Activated naive CD8-positive, alpha-beta T cell (primary cell): Measurements from ENCODE around the gene MS4A4E.
"Not testable (repeated sequence)": the region's sequence is repeated elsewhere in the genome, so short reads cannot be mapped to it uniquely, and the experiment has no call there.

Experiments used
- H3K27ac Mint-ChIP-seq: one replicate; pipeline ENCODE4 v1.8.0; 2021; ENCODE audit warnings: mixed read lengths
- H3K27me3 Mint-ChIP-seq: one replicate; pipeline ENCODE4 v1.8.0; 2021; ENCODE audit warnings: mixed read lengths
- H3K36me3 Mint-ChIP-seq: one replicate; pipeline ENCODE4 v1.8.0; 2021; ENCODE audit warnings: mixed read lengths
- H3K4me1 Mint-ChIP-seq: one replicate; pipeline ENCODE4 v1.8.0; 2021; ENCODE audit warnings: low read depth, mixed read lengths
- H3K4me3 Mint-ChIP-seq: one replicate; pipeline ENCODE4 v1.8.0; 2021; ENCODE audit warnings: mild to moderate bottlenecking, mixed read lengths
- H3K9me3 Mint-ChIP-seq: one replicate; pipeline ENCODE4 v1.8.0; 2021; ENCODE audit warnings: low read depth, mixed read lengths

The MS4A4E gene

DNA sequence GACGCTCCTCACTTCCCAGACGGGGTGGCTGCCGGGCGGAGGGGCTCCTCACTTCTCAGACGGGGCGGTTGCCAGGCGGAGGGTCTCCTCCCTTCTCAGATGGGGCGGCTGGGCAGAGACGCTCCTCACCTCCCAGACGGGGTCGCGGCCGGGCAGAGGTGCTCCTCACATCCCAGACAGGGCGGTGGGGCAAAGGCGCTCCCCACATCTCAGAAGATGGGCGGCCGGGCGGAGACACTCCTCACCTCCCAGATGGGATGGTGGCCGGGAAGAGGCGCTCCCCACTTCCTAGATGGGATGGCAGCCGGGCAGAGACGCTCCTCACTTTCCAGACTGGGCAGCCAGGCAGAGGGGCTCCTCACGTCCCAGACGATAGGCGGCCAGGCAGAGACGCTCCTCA is 41.6 kb downstream of the MS4A4E start:
- not testable (repeated sequence) for H3K4me3 Mint-ChIP-seq, H3K36me3 Mint-ChIP-seq, H3K27ac Mint-ChIP-seq, H3K4me1 Mint-ChIP-seq, H3K9me3 Mint-ChIP-seq
- H3K27me3 Mint-ChIP-seq = peaks cover 19% of the 10 kb centered on the region

DNA sequence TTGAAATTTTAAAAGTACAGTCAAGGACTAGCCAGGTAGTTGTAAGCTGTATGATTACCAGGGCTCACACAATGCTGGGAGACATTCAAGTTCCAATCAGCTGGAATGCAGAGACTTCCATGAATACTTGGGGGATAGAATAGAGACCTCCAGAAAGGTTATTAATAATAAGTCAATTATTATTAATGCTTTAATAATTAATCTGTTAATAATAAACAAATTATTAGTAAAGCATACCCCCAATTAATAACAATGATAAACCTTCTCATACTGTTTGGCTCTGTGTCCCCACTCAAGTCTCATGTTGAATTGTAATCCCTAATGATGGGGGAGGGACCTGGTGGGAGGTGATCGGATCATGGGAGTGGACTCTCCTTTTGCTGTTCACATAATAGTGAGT is 45.5 kb downstream of the MS4A4E start:
- no peak overlapping the region for H3K27ac Mint-ChIP-seq
- peaks cover 2% of the 10 kb centered on the region for H3K9me3 Mint-ChIP-seq
- no peaks in the 10 kb centered on the region for H3K36me3 Mint-ChIP-seq
- H3K27me3 Mint-ChIP-seq = peaks cover 19% of the 10 kb centered on the region
- no peak overlapping the region for H3K4me3 Mint-ChIP-seq
- no peaks in the 10 kb centered on the region for H3K4me1 Mint-ChIP-seq

DNA sequence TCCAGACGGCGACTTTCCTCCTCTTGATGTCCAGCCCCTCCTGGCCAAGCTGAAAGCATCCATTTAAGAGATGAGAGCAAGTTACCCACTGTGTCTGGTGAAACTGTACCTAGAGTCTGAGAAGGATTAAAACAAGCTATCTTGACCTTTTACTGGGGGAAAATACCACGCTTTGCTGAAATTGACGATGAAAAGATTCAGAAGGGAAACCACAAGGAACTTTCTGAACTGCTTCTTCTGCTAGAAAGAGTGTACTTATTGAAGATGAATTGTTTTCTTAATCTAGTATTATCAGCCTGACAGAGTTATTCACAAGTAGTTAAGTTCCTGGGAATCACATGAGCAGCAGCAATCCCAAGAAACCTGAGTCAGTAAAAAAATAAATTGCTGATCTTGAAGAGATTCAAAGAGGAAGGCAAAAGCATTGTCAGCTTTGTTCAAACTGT is 47.0 kb downstream of the MS4A4E start:
- Mint-ChIP-seq H3K27ac (no peak overlapping the region), H3K27me3 (peaks cover 17% of the 10 kb centered on the region), H3K4me1 (no peaks in the 10 kb centered on the region), H3K36me3 (no peaks in the 10 kb centered on the region), H3K9me3 (peaks cover 3% of the 10 kb centered on the region), H3K4me3 (no peak overlapping the region)

DNA sequence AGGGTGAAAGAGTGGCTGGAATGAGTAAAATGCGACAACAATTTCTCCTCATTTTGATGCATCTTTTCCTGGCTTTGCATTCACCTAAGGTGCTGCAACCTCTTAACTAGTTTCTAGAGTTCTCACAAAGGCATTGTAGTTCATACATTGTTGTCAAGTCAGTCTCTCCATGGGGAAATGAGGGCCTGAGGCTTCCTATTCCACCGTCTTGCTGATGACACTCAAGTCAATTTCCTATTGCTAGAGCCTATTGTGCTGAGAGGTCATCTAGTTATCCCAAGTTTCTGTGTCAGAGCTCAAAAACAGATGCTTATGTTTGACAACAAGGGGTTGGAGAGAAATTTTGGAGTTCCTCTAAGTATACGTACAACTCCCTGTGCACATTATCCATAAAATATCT is 48.4 kb downstream of the MS4A4E start:
- Mint-ChIP-seq H3K4me1 (no peaks in the 10 kb centered on the region), H3K9me3 (peaks cover 3% of the 10 kb centered on the region), H3K4me3 (no peak overlapping the region), H3K36me3 (no peaks in the 10 kb centered on the region), H3K27me3 (peaks cover 17% of the 10 kb centered on the region), H3K27ac (no peak overlapping the region)

DNA sequence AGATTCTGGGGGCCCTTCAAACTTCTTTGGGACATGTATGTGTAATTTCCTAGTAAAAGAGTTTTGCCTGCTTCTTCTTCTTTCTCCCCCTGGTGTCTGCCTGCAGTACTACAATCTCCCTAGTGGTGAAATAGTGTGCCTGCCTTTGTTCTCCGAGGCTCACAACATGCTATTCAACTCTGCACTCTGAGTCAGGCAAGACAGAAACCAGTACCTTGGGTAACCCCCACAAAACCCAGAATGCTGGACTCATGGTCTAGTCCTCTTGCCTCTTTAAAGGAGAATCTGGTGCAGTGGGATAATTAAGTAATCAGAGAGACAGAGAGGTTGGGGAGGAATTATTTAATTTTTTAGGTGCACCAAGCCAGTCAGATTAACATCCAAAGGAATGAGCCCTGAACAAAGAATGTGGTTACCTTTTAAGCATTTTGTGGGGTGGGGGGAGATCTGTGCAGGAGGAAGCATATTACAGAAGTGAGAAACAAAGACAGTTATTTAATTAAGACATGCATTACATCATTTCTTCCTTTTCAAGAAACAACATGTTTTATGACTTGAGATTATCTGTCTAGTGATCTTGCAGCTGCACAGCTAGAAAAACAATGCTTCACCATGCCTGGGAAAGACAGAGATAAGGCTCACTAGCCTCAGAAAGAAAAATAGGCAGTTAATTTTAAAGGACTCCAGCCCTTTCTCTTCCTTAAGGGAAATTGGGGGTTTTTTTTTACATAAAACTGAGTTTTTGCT is 49.1 kb downstream of the MS4A4E start:
- Mint-ChIP-seq H3K9me3 (peaks cover 3% of the 10 kb centered on the region), H3K4me3 (no peak overlapping the region), H3K4me1 (no peaks in the 10 kb centered on the region), H3K27ac (no peak overlapping the region), H3K36me3 (no peaks in the 10 kb centered on the region), H3K27me3 (peaks cover 19% of the 10 kb centered on the region)

DNA sequence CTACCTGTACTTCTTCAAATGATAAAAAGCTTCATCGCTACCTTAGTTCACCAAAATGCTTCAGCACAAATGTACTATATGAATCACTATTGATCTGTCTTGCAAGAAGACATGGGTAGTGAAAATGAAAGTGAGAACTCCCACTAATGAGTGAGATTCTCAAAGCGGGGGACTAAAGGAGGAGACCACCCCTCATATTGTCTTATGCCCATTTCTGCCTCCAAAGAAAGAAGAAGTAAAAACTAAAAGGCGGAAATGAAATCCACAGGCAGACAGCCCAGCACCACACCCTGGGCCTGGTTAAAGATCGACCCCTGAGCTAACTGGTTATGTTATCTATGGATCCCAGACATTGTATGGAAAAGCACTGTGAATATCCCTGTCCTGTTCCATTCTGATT is 50.4 kb downstream of the MS4A4E start:
- not testable (repeated sequence) for H3K9me3 Mint-ChIP-seq, H3K4me3 Mint-ChIP-seq, H3K4me1 Mint-ChIP-seq, H3K27me3 Mint-ChIP-seq, H3K27ac Mint-ChIP-seq, H3K36me3 Mint-ChIP-seq

DNA sequence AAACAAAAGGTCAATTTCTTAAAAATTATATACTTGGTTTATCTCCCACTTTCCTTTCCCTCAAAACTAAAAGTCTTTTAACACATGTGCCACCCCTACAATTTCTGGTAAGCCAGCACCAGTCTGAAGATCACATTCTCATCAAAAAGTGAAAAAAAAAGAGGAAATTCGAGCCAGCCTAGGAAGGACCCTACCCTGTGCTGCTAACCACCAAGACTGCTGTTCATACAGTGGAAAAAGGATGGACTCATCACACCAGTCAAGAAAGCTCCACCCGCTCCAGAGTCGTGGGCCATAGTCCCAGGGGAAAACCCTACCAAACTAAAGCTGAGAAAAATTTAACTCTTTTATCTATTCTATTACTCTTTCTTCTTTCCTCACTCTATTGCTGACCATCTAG is 54.5 kb downstream of the MS4A4E start:
- not testable (repeated sequence) for H3K4me3 Mint-ChIP-seq, H3K4me1 Mint-ChIP-seq, H3K9me3 Mint-ChIP-seq, H3K27ac Mint-ChIP-seq, H3K36me3 Mint-ChIP-seq, H3K27me3 Mint-ChIP-seq

DNA sequence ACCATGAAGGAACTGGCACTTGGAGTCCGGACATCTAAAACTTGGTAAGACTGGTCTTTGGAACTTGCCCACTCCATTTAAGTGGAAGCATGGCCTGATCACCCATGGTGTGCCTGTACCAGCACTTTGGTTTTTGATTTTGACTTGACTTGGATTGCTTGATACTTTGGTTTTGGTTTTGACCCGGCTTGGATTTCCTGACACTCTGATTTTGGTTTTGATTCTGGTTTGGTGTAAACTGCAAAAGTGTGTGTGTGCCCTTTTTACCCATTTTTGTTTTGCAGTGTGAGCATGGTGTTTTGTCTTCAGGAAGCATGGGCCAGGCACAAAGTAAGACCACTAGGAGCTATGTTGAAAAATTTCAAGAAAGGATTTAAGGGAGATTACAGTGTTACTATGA is 56.8 kb downstream of the MS4A4E start:
- H3K4me3 Mint-ChIP-seq, H3K27me3 Mint-ChIP-seq, H3K4me1 Mint-ChIP-seq, H3K9me3 Mint-ChIP-seq, H3K36me3 Mint-ChIP-seq, H3K27ac Mint-ChIP-seq: not testable (repeated sequence)

DNA sequence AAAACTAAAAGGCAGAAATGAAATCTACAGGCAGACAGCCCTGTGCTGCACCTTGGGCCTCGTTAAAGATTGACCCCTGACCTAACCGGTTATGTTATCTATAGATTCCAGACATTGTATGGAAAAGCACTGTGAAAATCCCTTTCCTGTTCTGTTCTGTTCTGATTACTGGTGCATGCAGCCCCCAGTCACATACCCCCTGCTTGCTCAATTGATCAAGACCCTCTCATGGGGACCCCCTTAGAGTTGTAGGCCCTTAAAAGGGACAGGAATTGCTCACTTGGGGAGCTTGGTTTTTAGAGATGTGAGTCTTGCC is 57.5 kb downstream of the MS4A4E start:
- H3K27me3 Mint-ChIP-seq, H3K4me3 Mint-ChIP-seq, H3K27ac Mint-ChIP-seq, H3K36me3 Mint-ChIP-seq, H3K9me3 Mint-ChIP-seq, H3K4me1 Mint-ChIP-seq: not testable (repeated sequence)

DNA sequence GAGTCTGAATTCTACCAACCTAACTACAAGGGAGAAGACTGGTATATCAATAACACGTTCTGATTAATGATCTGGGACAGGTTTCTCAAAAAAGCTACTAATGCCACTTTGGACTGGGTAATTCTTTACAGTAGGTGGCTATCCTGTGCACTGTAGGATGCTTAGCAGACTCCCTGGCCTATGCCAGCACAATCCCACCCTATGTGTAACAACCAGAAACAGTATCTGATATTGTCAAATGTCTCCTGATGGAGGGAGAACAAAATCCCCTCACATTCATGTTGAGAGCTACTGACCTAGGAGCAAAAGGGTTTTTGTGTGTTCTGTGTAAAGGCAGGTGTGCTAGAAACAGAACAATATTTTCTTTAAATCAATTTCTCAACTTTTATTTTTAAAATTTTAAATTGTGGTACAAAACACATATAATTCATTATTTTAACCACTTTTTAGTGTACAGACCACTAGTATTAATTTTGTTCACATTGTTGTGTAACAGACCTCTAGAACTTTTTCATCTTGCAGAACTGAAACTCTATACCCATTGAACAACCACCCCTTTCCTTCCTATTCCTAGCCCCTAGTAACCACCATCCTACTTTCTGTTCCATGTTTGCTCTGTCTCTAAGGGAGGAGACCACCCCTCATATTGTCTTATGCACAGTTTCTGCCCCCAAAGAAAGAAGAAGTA is 58.0 kb downstream of the MS4A4E start:
- Mint-ChIP-seq H3K27me3 (peaks cover 8% of the 10 kb centered on the region), H3K36me3 (peaks cover 2% of the 10 kb centered on the region), H3K27ac (no peak overlapping the region), H3K9me3 (peaks cover 7% of the 10 kb centered on the region), H3K4me1 (no peaks in the 10 kb centered on the region), H3K4me3 (no peak overlapping the region)

DNA sequence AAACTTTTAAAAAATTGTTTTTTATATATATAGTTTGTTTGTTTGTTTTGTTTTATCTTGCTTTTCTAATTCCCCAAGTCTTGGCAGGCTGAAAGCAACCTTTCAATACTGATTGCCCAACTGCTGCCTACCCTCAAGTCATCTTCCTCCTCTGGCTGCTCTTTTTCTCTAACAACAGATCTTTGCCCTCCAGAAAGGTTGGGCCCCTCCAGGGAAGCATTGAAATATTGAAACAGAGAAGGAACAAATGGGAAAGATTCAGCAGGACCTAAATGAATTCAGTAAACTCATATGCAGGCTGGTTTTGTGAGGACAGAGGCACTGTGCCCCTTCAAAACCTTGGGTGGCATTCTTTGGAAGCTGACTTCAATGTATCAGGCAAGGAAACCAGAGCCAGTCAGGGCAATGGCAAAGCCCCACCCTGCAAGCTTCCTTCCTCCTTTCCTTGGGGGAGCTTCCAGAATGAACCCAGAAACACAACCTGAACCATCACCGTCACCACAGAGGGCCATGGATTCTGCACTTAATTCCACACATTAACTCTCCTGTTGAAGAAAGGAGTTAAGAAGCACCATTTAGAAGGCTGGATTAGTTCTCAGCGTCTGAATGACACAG is 59.2 kb downstream of the MS4A4E start:
- H3K27me3 Mint-ChIP-seq = peaks cover 11% of the 10 kb centered on the region
- H3K36me3 Mint-ChIP-seq = peaks cover 2% of the 10 kb centered on the region
- no peak overlapping the region for H3K27ac Mint-ChIP-seq
- H3K4me3 Mint-ChIP-seq = no peak overlapping the region
- peaks cover 7% of the 10 kb centered on the region for H3K9me3 Mint-ChIP-seq
- no peaks in the 10 kb centered on the region for H3K4me1 Mint-ChIP-seq

DNA sequence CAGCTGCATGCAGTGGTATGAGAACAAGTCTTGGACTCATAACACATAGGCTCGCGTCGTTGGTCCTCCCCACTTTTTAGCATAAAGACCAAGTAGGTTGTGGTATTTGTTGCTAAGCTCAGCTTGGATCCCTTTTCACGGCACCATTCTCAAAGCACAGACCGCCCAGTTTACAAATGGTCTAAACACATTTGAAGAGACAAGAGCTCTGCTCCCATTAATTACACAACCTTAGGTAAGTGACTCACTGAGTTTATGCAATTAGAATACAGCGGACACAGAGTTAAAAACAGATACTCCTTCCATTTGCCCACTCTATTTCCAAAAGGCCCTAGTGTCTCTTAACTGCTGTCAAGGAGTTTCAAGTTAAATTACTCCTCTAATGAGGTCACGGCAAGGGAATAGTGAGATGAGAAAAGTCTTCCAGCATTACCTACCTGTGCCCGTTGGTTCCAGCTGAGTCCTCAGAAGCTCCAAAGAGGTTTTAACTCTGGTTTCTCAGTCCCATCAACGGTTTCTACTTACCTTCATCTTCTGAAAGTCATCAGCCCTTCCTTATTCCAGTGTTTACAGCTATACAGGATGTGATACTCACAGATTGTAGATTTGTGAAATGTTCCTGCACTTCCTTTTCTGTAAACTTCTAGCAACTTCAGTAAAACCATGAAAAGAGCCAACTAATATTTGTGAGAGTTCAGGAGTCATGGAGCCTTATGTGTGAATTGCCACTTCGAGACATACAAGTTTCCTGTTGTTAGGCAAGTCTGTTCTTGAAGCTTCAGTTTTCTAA is 60.2 kb downstream of the MS4A4E start, which contains the start of gene MS4A6A:
TSS of gene MS4A6A (minus strand) at position 543 of the 790 bp plus-strand sequence. CDS start 1,356 bp downstream, outside the sequence.
- Mint-ChIP-seq H3K4me3 (no peak within 1 kb of the TSS), H3K4me1 (no peaks in the 10 kb centered on the region), H3K27me3 (peaks cover 11% of the 10 kb centered on the region), H3K9me3 (peaks cover 7% of the 10 kb centered on the region), H3K36me3 (peaks cover 2% of the 10 kb centered on the region), H3K27ac (no peak within 1 kb of the TSS)

DNA sequence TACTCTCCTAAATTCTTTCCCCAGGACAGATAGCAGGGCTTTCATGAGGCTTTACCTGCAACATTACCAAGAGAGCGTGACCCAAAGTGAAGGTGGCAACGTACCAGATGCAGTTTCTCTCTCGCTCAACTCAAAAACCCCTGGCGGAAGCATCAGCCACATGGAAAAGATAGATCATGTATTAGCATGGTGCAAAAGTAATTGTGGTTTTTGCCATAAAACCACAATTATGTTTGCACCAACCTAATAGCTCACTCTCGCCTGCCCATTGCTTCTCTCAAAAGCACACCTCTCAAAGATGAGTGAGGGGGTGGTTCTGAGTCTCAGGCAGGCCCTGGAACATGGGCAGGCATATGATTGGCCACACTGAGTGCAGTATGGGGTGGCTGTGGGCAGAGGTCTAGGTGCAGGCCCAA is 67.1 kb downstream of the MS4A4E start:
- peaks cover 2% of the 10 kb centered on the region for H3K36me3 Mint-ChIP-seq
- no peak overlapping the region for H3K27ac Mint-ChIP-seq
- no peak overlapping the region for H3K4me3 Mint-ChIP-seq
- H3K4me1 Mint-ChIP-seq = peaks cover 4% of the 10 kb centered on the region
- H3K9me3 Mint-ChIP-seq = no peaks in the 10 kb centered on the region
- H3K27me3 Mint-ChIP-seq = peaks cover 8% of the 10 kb centered on the region

DNA sequence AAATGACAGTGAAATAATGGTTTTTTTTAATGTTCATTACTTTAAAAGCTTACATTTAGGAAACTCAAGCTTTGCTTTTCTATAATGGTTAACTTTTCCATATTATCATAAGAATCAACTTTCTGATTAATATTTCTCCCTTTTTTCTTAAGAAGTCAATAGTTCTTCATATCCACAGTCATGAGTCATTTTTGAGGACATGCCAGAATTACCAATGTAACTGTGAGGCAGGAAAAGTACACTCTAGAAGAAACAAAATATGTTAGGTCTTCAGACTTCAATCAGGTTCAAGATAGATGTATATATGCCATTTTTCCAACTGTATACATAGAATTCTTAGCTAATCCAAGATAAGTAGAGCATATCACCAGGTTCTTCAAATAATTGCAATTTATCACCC is 70.9 kb downstream of the MS4A4E start:
- Mint-ChIP-seq H3K4me1 (peaks cover 4% of the 10 kb centered on the region), H3K27ac (no peak overlapping the region), H3K4me3 (no peak overlapping the region), H3K9me3 (no peaks in the 10 kb centered on the region), H3K36me3 (peaks cover 2% of the 10 kb centered on the region), H3K27me3 (peaks cover 4% of the 10 kb centered on the region)

DNA sequence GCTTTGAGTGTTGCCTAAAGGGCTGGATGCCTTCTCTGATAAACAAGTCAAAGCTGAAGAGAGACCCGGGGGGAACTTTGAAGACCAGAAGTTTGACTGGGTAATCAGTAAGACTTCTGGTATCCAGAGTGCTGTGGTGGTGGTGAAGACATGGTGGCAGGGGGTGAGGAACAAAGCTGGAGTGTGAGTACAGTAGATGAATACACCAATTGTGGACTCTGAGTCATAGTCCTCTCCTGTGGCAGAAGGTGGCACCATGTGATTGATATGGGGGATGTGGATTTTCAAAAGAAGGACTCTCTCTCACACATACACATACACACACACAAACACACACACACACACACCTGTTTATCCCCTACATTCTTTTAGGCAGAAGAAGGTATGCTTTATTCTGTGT is 72.4 kb downstream of the MS4A4E start:
- Mint-ChIP-seq H3K27me3 (peaks cover 4% of the 10 kb centered on the region), H3K9me3 (no peaks in the 10 kb centered on the region), H3K27ac (no peak overlapping the region), H3K36me3 (peaks cover 2% of the 10 kb centered on the region), H3K4me3 (no peak overlapping the region), H3K4me1 (peaks cover under 1% of the 10 kb centered on the region)
